ENCODE measurements around the gene NGDN.

- TF ChIP-seq CTCF (IDR thresholded peaks at IDR 0.05) (no peak), POLR2A (IDR thresholded peaks at IDR 0.05) (no peak)
Measured at GRCh38 chr14:23454445-23454856, 15.1 kb upstream of the NGDN start.
